ENCODE measurements around the gene CTRB2.
A peak's percentile ranks its signal among the peaks of the same experiment; 100 is the strongest.
"Not testable (repeated sequence)": the region's sequence is repeated elsewhere in the genome, so short reads cannot be mapped to it uniquely, and the experiment has no call there.

Gene CTRB2

DNA sequence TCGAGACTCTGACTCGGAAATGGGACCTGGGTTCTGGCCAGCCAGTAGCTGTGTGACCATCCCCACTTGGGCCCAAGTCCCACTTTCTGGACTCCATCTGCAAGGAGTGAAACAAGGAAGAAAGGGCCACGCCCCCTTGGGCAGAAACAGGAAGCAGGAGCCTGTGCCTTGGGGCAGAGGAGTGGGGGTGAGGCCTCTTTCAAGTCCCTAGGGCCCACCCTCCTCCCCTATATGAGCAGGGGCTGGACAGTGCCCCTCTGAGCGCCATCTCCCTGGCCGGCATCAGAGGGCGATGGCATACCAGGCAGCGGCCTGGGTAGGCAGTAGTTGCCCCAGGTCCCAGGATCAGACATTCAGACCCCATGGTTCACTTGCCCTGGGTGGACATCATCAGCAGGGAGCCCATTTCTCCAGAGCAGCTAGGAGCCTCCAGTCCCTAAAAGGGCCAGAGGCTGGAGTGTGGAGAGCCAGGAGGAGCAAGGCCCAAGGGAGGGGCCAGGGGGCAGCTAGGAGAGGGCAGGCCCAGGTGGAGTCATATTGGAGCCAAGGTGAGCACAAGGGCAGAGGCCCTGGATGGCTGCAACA lies 37.4 kb upstream of the CTRB2 start:
- in situ Hi-C loops (cut with HindIII; ENCODE audit: low pct_ligation_motif_present, low pct_unique_long_range_greater_than_20kb, low sequenced_read_pairs) = loop anchor here (25.0 kb wide), 1 partner anchor 143 kb away; no protein-coding TSS in a partner anchor

GRCh38 chr16:75243667-75244224 lies 36.8 kb upstream of the CTRB2 start:
- in situ Hi-C loops (cut with HindIII; ENCODE audit: low pct_ligation_motif_present, low pct_unique_long_range_greater_than_20kb, low sequenced_read_pairs) = loop anchor here (25.0 kb wide), 1 partner anchor 144 kb away; no protein-coding TSS in a partner anchor
- no peak for DNase-seq

More for the DNA sequence above, 37.4 kb upstream of the CTRB2 start:
- peak; percentile 62 for DNase-seq

GRCh38 chr16:75242436-75243078 lies 35.6 kb upstream of the CTRB2 start:
- in situ Hi-C loops (cut with HindIII; ENCODE audit: low pct_ligation_motif_present, low pct_unique_long_range_greater_than_20kb, low sequenced_read_pairs) = loop anchor here (25.0 kb wide), 1 partner anchor 145 kb away; no protein-coding TSS in a partner anchor
- not testable (repeated sequence) for DNase-seq

DNA sequence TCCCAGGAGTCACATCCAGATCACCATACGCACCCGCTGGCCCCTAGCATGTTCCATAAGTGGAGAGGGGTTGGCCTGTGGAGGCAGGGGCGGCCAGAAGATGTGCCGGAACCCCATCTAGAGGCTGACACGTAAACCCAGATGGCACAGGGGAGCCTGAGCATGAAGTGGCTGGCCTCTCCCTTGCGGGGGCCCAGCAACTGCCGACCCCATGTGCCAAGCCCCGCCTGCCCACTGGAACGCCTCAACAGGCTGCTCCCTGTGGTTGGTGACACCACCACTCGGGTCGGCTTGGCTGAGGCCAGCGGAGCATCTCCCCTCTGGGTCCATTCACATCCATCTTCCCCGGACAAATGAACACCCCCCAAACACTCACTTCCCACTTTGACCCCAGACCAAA lies 35.0 kb upstream of the CTRB2 start:
- in situ Hi-C loops (cut with HindIII; ENCODE audit: low pct_ligation_motif_present, low pct_unique_long_range_greater_than_20kb, low sequenced_read_pairs) = loop anchor here (25.0 kb wide), 1 partner anchor 145 kb away; no protein-coding TSS in a partner anchor
- DNase-seq = no peak

- in situ Hi-C loops (cut with HindIII; ENCODE audit: low pct_ligation_motif_present, low pct_unique_long_range_greater_than_20kb, low sequenced_read_pairs) = loop anchor here (25.0 kb wide), 1 partner anchor 146 kb away; no protein-coding TSS in a partner anchor
- no peak for DNase-seq
Observed at GRCh38 chr16:75241412-75241811, 34.5 kb upstream of the CTRB2 start.

DNA sequence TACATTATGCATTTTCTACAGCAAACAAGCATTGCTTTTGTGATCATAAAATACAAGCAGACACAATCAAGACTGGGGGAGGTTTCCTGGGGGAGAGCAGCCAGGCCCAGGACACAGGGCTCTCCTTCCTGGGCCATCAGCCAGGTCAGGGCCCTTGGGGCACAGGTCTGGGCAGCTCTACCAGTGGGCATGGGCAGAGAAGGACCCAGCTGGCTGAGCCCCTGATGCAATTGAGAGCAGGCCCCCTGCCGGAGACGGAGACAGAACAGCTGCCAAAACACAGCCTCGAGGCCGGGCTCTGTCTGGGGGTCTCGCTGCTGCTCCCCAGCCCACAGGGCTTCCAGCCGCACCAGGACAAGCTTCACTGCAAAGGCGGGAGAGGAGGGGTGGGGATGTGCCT lies 33.7 kb upstream of the CTRB2 start:
- in situ Hi-C loops (cut with HindIII; ENCODE audit: low pct_ligation_motif_present, low pct_unique_long_range_greater_than_20kb, low sequenced_read_pairs) = loop anchor here (25.0 kb wide), 1 partner anchor 147 kb away; no protein-coding TSS in a partner anchor

DNA sequence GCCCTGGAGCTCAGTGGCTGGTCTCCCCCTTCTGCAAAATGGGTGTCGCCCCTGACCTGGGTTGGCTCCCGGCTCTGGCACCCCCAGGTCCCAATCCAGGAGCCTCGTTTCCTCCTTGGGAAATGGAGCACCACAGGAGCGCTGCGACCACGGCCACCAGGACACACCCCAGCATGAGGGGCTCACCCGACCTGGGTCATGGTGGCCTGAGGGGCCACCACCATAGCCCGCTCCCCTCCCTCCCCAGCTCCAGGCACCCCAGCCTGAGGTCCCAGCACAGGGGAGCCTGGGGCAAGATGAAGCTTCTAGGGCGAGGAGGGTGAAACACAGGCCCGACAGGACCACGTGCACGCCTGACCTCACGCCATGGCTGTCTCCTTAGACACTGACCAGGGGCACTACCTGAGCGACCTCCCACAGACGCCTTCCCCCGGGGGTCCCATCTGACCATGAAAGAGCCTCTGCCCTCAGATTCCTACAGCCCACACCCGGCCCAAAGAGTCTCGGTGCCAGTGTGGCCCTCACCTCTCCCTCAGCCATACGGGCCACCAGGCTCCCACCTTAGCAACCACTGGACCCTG lies 32.7 kb upstream of the CTRB2 start:
- no peak for DNase-seq
- in situ Hi-C loops (cut with HindIII; ENCODE audit: low pct_ligation_motif_present, low pct_unique_long_range_greater_than_20kb, low sequenced_read_pairs) = loop anchor here (25.0 kb wide), 1 partner anchor 148 kb away; no protein-coding TSS in a partner anchor

More for the DNA sequence above, 33.7 kb upstream of the CTRB2 start:
- not testable (repeated sequence) for DNase-seq

- in situ Hi-C loops (cut with HindIII; ENCODE audit: low pct_ligation_motif_present, low pct_unique_long_range_greater_than_20kb, low sequenced_read_pairs) = loop anchor here (25.0 kb wide), 1 partner anchor 148 kb away; no protein-coding TSS in a partner anchor
Observed at GRCh38 chr16:75238853-75239541, 32.0 kb upstream of the CTRB2 start.

DNA sequence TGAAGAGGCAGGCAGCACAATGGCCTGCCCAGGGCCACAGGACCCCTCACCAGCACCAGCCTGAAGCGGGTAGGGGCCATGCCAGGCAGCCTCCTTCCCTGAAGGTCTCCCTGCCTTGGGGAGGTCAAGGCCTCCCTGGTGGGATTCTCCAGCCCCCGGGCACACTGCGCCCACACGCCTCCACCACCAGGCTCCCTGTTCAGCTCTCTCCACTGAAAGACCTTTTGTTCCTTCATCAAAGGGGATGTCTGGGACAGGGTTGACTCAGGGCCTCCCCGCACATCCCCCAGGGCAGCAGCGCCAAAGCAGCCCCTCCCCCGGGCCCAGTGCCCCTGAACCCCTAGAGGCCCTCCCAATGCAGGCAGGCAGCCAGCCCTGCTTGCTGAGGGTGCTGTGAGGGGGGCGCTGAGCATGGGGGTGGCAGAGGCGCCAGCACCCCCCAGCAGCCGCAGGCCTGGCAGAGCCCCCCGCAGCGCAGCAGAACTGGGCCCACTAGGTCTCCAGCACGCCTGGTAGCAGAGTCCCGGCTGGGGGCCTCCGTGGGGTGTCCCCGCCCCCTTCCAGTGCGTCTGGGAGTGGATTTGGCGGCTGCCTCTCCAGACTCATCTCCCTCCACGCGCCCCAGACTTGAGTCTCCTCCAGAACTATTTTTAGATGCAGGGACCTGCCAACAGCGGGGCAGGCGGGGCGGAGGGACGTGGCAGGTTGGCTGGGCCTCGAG lies 31.3 kb upstream of the CTRB2 start:
- DNase-seq = no peak
- in situ Hi-C loops (cut with HindIII; ENCODE audit: low pct_ligation_motif_present, low pct_unique_long_range_greater_than_20kb, low sequenced_read_pairs) = loop anchor here (25.0 kb wide), 1 partner anchor 149 kb away; no protein-coding TSS in a partner anchor

More at GRCh38 chr16:75238853-75239541, 32.0 kb upstream of the CTRB2 start:
- no peak for DNase-seq

GRCh38 chr16:75237398-75238131 lies 30.6 kb upstream of the CTRB2 start:
- no peak for DNase-seq
- in situ Hi-C loops (cut with HindIII; ENCODE audit: low pct_ligation_motif_present, low pct_unique_long_range_greater_than_20kb, low sequenced_read_pairs) = loop anchor here (25.0 kb wide), 1 partner anchor 150 kb away; no protein-coding TSS in a partner anchor

- DNase-seq = no peak
- in situ Hi-C loops (cut with HindIII; ENCODE audit: low pct_ligation_motif_present, low pct_unique_long_range_greater_than_20kb, low sequenced_read_pairs) = loop anchor here (25.0 kb wide), 1 partner anchor 150 kb away; no protein-coding TSS in a partner anchor
Observed at GRCh38 chr16:75236736-75237397, 29.9 kb upstream of the CTRB2 start.

- no peak for DNase-seq
- in situ Hi-C loops (cut with HindIII; ENCODE audit: low pct_ligation_motif_present, low pct_unique_long_range_greater_than_20kb, low sequenced_read_pairs) = loop anchor here (25.0 kb wide), 1 partner anchor 151 kb away; no protein-coding TSS in a partner anchor
Observed at GRCh38 chr16:75236232-75236631, 29.3 kb upstream of the CTRB2 start.

DNA sequence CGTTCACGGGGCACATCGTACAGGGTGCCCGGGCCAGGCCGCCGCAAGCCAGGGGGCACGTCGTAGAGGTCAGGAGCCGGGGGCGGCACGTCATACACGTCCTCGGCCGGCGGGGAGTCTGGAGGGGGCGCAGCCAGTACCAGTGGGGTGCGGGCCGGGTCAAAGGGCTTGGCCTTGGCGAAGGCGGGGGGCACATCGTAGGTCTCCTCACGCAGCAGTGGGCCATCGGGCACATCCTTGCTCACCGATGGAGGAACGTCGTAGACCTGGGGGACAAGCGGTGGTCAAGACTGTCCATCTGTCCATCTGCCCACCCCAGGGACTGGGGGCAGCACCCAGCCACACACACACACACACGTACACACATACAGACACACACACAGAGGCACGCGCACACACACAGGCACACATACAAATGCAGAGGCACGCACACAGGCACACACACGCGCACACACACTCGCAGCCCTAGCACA lies 28.8 kb upstream of the CTRB2 start:
- in situ Hi-C loops (cut with HindIII; ENCODE audit: low pct_ligation_motif_present, low pct_unique_long_range_greater_than_20kb, low sequenced_read_pairs) = loop anchor here (25.0 kb wide), 1 partner anchor 152 kb away; no protein-coding TSS in a partner anchor
- no peak for DNase-seq

- in situ Hi-C loops (cut with HindIII; ENCODE audit: low pct_ligation_motif_present, low pct_unique_long_range_greater_than_20kb, low sequenced_read_pairs) = loop anchor here (25.0 kb wide), 1 partner anchor 152 kb away; no protein-coding TSS in a partner anchor
- DNase-seq = no peak
Observed at GRCh38 chr16:75234856-75235696, 28.1 kb upstream of the CTRB2 start.

GRCh38 chr16:75233611-75233938 lies 26.6 kb upstream of the CTRB2 start:
- no peak for DNase-seq
- in situ Hi-C loops (cut with HindIII; ENCODE audit: low pct_ligation_motif_present, low pct_unique_long_range_greater_than_20kb, low sequenced_read_pairs) = loop anchor here (25.0 kb wide), 1 partner anchor 154 kb away; no protein-coding TSS in a partner anchor
